Measurements from ENCODE around the gene VPS36. TPM values are rescaled to one million over a fixed set of nuclear protein-coding genes. Genes with fewer than 3 reads are reported as not detected.

The VPS36 gene
- polyA plus RNA-seq, 2 donors: 21.5 to 23.4 TPM

- Histone ChIP-seq H3K27ac (ENCODE audit: low read depth in 2 of 2, low read length in 1 of 2) (no peak overlapping the region), H3K27me3 (ENCODE audit: control insufficient read depth in 1 of 2, insufficient read depth in 2 of 2, low read length in 2 of 2) (no peaks in the 10 kb centered on the region), H3K36me3 (ENCODE audit: control insufficient read depth in 2 of 2, insufficient read depth in 2 of 2, low read length in 1 of 2) (no peaks in the 10 kb centered on the region), H3K4me3 (ENCODE audit: low read depth in 1 of 2, low read length in 2 of 2) (no peak overlapping the region), H3K4me1 (ENCODE audit: control insufficient read depth in 2 of 2, insufficient read depth in 2 of 2, low read length in 1 of 2) (no peaks in the 10 kb centered on the region), H3K9me3 (ENCODE audit: control insufficient read depth in 2 of 2, insufficient read depth in 1 of 2, low read depth in 1 of 2, low read length in 1 of 2) (no peaks in the 10 kb centered on the region)
- WGBS, 2 donors: 71 to 77% methylated on average over 4 of the region's 4 CpGs
These were observed 84.1 kb downstream of the VPS36 start for GRCh38 chr13:52366291-52366690.

Other genes with a start within 250 kb of the VPS36 start
- 1 to 10 TPM; 1.4 to 2.0 TPM for gene THSD1, start 44.5 kb downstream of the VPS36 start, polyA plus RNA-seq
- gene CKAP2, start 4.8 kb upstream of the VPS36 start, polyA plus RNA-seq: 1 to 10 TPM; 5.2 to 8.6 TPM
- gene HNRNPA1L2, start 191.8 kb upstream of the VPS36 start, polyA plus RNA-seq: 1 to 10 TPM; 5.3 to 8.9 TPM
- gene SUGT1, start 202.2 kb upstream of the VPS36 start, polyA plus RNA-seq: 10 to 100 TPM; 33.7 to 36.1 TPM